DOHH2 (cell line): ENCODE results near the gene ITLN1.

Source experiments
- H3F3A ChIP-seq: fragments of 200-600 bp; sonication (generic), shearing (Covaris generic); 2 replicates; pipeline ENCODE4 v1.6.0; 2016; ENCODE audit warnings: antibody characterized with exemption, mild to moderate bottlenecking; ENCODE audit not compliant: control insufficient read depth, insufficient read depth
- H3K27ac ChIP-seq: fragments of 200-600 bp; sonication (generic); 2 replicates; pipeline ENCODE4 v1.5.1; 2014; ENCODE audit warnings: low read depth, mild to moderate bottlenecking, low read length, moderate library complexity
- H3K27me3 ChIP-seq: fragments of 200-600 bp; sonication (generic); 2 replicates; pipeline ENCODE4 v1.6.1; 2014; ENCODE audit warnings: mild to moderate bottlenecking, low read length, mixed read lengths; ENCODE audit not compliant: control insufficient read depth
- H3K36me3 ChIP-seq: fragments of 200-600 bp; sonication (generic); 2 replicates; pipeline ENCODE4 v1.6.1; 2014; ENCODE audit warnings: mild to moderate bottlenecking, low read length, moderate library complexity, mixed read lengths; ENCODE audit not compliant: control insufficient read depth
- H3K4me1 ChIP-seq: fragments of 200-600 bp; sonication (generic); 2 replicates; pipeline ENCODE4 v1.6.1; 2014; ENCODE audit warnings: mild to moderate bottlenecking, low read length, mixed read lengths; ENCODE audit not compliant: control insufficient read depth
- H3K4me2 ChIP-seq: fragments of 200-600 bp; sonication (generic); 2 replicates; pipeline ENCODE4 v1.6.0; 2014; ENCODE audit warnings: mild to moderate bottlenecking, low read length, moderate library complexity
- H3K4me3 ChIP-seq: fragments of 200-600 bp; sonication (generic); 2 replicates; pipeline ENCODE4 v1.5.1; 2014; ENCODE audit warnings: mild to moderate bottlenecking, low read length, mixed read lengths
- H3K79me2 ChIP-seq: fragments of 200-600 bp; sonication (generic); 2 replicates; pipeline ENCODE4 v1.6.1; 2014; ENCODE audit warnings: mild to moderate bottlenecking, low read length, mixed read lengths; ENCODE audit not compliant: control insufficient read depth
- H3K9me2 ChIP-seq: fragments of 200-600 bp; sonication (generic); replicated peaks from 2 replicates; pipeline ENCODE4 v1.6.1; 2014; ENCODE audit warnings: mild to moderate bottlenecking, low read length, mixed read lengths; ENCODE audit not compliant: control insufficient read depth
- H3K9me3 ChIP-seq: fragments of 200-600 bp; sonication (generic); 2 replicates; pipeline ENCODE4 v1.6.1; 2014; ENCODE audit warnings: antibody characterized with exemption, low read length, mixed read lengths; ENCODE audit not compliant: control insufficient read depth, insufficient read depth
- H4K20me1 ChIP-seq: fragments of 200-600 bp; sonication (generic); 2 replicates; pipeline ENCODE4 v1.6.0; 2014; ENCODE audit warnings: low read depth, mild to moderate bottlenecking, antibody characterized with exemption, low read length, moderate library complexity; ENCODE audit not compliant: control insufficient read depth, insufficient read depth
- CTCF ChIP-seq: fragments of 200-600 bp; sonication (generic); IDR thresholded peaks from one replicate; pipeline ENCODE4 v1.5.1; 2014; ENCODE audit warnings: antibody characterized with exemption, mild to moderate bottlenecking, low read depth, low read length; ENCODE audit not compliant: poor library complexity, severe bottlenecking
- EZH2phosphoT487 ChIP-seq: fragments of 200-600 bp; sonication (generic); IDR thresholded peaks from 2 replicates; pipeline ENCODE4 v1.6.1; 2017; ENCODE audit warnings: borderline replicate concordance, mild to moderate bottlenecking, antibody characterized with exemption, low read length, moderate library complexity, mixed read lengths

The ITLN1 gene

DNA sequence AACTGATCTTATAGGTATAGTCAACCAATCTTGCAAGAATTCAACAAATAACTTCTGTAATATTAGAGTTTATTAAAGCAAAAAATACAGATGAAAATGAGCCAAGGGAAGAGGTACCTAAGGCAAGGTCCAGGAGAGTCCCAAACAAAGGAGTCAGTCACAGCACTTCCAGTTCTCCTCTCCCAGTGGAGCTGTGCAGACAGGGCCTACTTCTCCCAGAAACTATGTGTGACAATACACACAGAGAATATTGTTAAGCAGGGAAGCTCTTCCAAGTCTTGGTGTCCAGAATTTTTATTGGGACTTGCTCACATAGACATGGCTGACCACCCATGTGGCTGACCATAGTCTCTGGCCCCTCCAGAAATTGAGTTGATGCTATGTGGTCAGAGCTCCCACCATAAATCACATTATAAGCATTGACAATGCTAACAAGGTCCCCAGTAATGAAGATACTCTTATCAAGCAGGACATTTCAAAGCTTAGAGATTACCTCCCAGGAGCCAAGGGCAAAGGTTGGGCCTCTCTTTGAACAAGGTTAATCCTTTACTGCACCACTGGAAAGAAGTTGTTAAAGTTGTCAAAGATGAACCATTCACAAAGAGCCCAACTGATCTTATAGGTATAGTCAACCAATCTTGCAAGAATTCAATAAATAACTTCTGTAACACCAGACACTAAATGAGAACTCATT, 18.8 kb downstream of the ITLN1 start:
- no peak for TF ChIP-seq CTCF
- no peak for TF ChIP-seq EZH2phosphoT487
- Histone ChIP-seq H3K27me3 (peaks cover 10% of the 10 kb centered on the region; the same call in 1 of the 2 replicates), H3F3A (no peaks in the 10 kb centered on the region), H3K9me2 (no peaks in the 10 kb centered on the region), H3K27ac (no peak overlapping the region), H3K4me1 (no peaks in the 10 kb centered on the region), H3K79me2 (no peaks in the 10 kb centered on the region), H3K9me3 (no peaks in the 10 kb centered on the region), H3K4me2 (no peak overlapping the region), H4K20me1 (no peaks in the 10 kb centered on the region), H3K4me3 (no peak overlapping the region), H3K36me3 (no peaks in the 10 kb centered on the region)

GRCh38 chr1:160865337-160865736, 19.6 kb downstream of the ITLN1 start:
- no peaks in the 10 kb centered on the region for H4K20me1 ChIP-seq
- no peak overlapping the region for H3K4me2 ChIP-seq
- no peaks in the 10 kb centered on the region for H3K9me2 ChIP-seq
- H3F3A ChIP-seq: no peaks in the 10 kb centered on the region
- no peaks in the 10 kb centered on the region for H3K4me1 ChIP-seq
- H3K36me3 ChIP-seq: no peaks in the 10 kb centered on the region
- no peaks in the 10 kb centered on the region for H3K79me2 ChIP-seq
- no peak overlapping the region for H3K4me3 ChIP-seq
- H3K27ac ChIP-seq: no peak overlapping the region
- H3K27me3 ChIP-seq: peaks cover 10% of the 10 kb centered on the region; the same call in 1 of the 2 replicates
- TF ChIP-seq EZH2phosphoT487 (no peak), CTCF (no peak)
- no peaks in the 10 kb centered on the region for H3K9me3 ChIP-seq

DNA sequence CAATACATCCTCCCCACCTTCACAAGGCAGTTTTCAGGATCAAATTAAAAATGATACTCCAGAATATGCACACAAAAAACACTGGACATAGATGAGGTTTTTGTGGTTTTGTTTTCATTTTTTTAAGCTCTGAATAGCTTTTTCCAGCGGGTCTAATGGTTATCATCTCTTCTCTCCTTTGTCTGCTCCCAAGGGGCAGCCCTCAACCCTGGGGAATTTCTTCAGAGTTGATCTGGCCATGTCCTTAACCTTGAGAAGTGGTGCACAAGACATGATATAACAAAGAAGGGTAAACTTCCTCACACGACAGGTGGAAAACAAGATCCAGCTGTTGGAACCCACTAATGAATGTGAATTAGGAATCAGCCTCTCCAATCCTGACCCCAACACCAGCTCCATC, 20.8 kb downstream of the ITLN1 start:
- Histone ChIP-seq H3K4me2 (no peak overlapping the region), H3K27ac (no peak overlapping the region), H3K9me3 (no peaks in the 10 kb centered on the region), H3K9me2 (no peaks in the 10 kb centered on the region), H3K79me2 (no peaks in the 10 kb centered on the region), H3K27me3 (peaks cover 10% of the 10 kb centered on the region; the same call in 1 of the 2 replicates), H3K36me3 (no peaks in the 10 kb centered on the region), H4K20me1 (no peaks in the 10 kb centered on the region), H3K4me1 (no peaks in the 10 kb centered on the region), H3F3A (no peaks in the 10 kb centered on the region), H3K4me3 (no peak overlapping the region)
- TF ChIP-seq CTCF: no peak
- no peak for TF ChIP-seq EZH2phosphoT487
